ENCODE measurements around the gene PLCH1. TPM values are rescaled to one million over a fixed set of nuclear protein-coding genes. Genes with fewer than 3 reads are reported as not detected.

PLCH1 gene
- total and polyA plus RNA-seq, 10 of the 15 experiments (the other 5 are each of a cell fraction or from before 2014, with no cell fraction given), result 0.03 to 0.22 (median 0.04) TPM; not detected in 5

DNA sequence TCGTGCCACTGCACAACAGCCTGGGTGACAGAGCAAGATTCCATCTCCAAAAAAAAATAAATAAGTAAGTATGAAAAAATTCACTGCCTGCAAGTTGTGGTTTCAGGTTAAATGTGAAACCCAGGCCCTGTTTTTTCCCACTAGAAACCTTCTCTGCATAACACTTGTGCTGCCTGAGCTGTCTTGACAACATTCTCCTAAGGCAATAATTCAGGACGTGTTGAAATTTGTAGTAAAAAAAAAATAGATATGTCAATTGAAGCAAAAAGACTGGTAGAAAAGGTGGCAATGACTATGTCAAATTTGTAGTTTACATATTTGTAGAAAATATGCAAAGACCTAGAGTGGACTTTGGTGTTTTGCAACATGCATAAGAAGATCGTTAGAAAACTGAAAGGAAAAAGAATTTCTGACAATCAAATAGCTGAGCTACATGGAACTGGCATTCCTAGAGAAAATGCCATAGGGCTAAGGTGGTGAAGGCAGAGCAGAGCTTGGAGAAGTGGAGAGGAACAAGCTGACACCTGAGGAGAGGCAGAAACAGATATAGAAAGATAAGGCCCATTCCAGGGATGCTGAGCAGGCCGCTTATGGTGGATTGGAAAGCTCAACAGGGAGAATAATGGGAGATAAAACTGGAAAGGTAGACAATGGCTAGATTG lies 150.2 kb downstream of the PLCH1 start:
- CTCF ChIA-PET, result interaction anchor here (1.0 kb wide), 1 partner anchor 11 kb away, joined by 3 read pairs; no protein-coding TSS in a partner anchor
- no peaks in the 10 kb centered on the region for H4K20me1 ChIP-seq (ENCODE audit: control insufficient read depth, insufficient read depth)
- POLR2A ChIA-PET, result no interaction called here
- BruUV-seq (replicated peaks), result no TSS peak
- intact Hi-C loops (cut with micrococcal nuclease; ENCODE audit: unreplicated experiment), result no loop called here
- no peak overlapping the region for H3K9ac ChIP-seq (ENCODE audit: control insufficient read depth, insufficient read depth, low read length)
- H3K79me2 ChIP-seq (ENCODE audit: control insufficient read depth, insufficient read depth, low read length), result no peaks in the 10 kb centered on the region
- no peak overlapping the region for H2AFZ ChIP-seq (ENCODE audit: control insufficient read depth, low read depth, low read length)
- no peak overlapping the region for H3K4me3 ChIP-seq
- no peak overlapping the region for H3K4me2 ChIP-seq (ENCODE audit: control insufficient read depth, insufficient read depth)
- no peak overlapping the region for H3K27ac ChIP-seq (ENCODE audit: control insufficient read depth, insufficient read depth)
- SMC1A ChIA-PET (ENCODE audit: uncharacterized antibody, unreplicated experiment), result interaction anchor here (2.1 kb wide), 1 partner anchor 12 kb away, joined by 5 read pairs; no protein-coding TSS in a partner anchor
- H3K9me3 ChIP-seq (replicated peaks; ENCODE audit: control insufficient read depth, insufficient read depth, low read length), result no peaks in the 10 kb centered on the region
- H3K36me3 ChIP-seq (ENCODE audit: control insufficient read depth in 2 of 2, insufficient read depth in 2 of 2, low read length in 1 of 2), result no peaks in the 10 kb centered on the region
- no peak for TF ChIP-seq HDGF (IDR thresholded peaks at IDR 0.05)
- TF ChIP-seq JUNB (IDR thresholded peaks at IDR 0.05), result no peak
- no peak for TF ChIP-seq CUX1 (IDR thresholded peaks at IDR 0.05; ENCODE audit: insufficient replicate concordance, low read depth, low read length)
- no peak for TF ChIP-seq BRCA1 (IDR thresholded peaks at IDR 0.05; ENCODE audit: low read depth, low read length)
- TF ChIP-seq STAT3 (IDR thresholded peaks at IDR 0.05; ENCODE audit: low read depth, low read length), result no peak
- TF ChIP-seq DPF2 (IDR thresholded peaks at IDR 0.05), result no peak
- TF ChIP-seq PML (IDR thresholded peaks at IDR 0.05; ENCODE audit: low read length), result no peak
- TF ChIP-seq, protein P1, sequence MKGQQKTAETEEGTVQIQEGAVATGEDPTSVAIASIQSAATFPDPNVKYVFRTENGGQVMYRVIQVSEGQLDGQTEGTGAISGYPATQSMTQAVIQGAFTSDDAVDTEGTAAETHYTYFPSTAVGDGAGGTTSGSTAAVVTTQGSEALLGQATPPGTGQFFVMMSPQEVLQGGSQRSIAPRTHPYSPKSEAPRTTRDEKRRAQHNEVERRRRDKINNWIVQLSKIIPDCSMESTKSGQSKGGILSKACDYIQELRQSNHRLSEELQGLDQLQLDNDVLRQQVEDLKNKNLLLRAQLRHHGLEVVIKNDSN (IDR thresholded peaks at IDR 0.05; ENCODE audit: borderline replicate concordance, extremely low read length, insufficient read depth, low read depth, low read length), result no peak
- no peak for TF ChIP-seq STAT1 (conservative IDR thresholded peaks at IDR 0.05)
- TF ChIP-seq MAX (IDR thresholded peaks at IDR 0.05; ENCODE audit: low read depth, low read length), result no peak
- TF ChIP-seq NFYA (IDR thresholded peaks at IDR 0.05; ENCODE audit: borderline replicate concordance, low read depth, low read length), result no peak
- no peak for TF ChIP-seq SMARCA5 (IDR thresholded peaks at IDR 0.05)
- TF ChIP-seq KDM1A (IDR thresholded peaks at IDR 0.05; ENCODE audit: borderline replicate concordance), result no peak
- TF ChIP-seq POLR2A (IDR thresholded peaks at IDR 0.05; ENCODE audit: low read depth, low read length), result no peak
- no peak for TF ChIP-seq ZNF24 (IDR thresholded peaks at IDR 0.05)
- TF ChIP-seq NRF1 (conservative IDR thresholded peaks at IDR 0.05; ENCODE audit: low read depth, low read length), result no peak
- TF ChIP-seq IRF4 (IDR thresholded peaks at IDR 0.05; ENCODE audit: low read depth, low read length), result no peak
- TF ChIP-seq ZBED1 (IDR thresholded peaks at IDR 0.05; ENCODE audit: borderline replicate concordance), result no peak
- TF ChIP-seq EP300 (IDR thresholded peaks at IDR 0.05; ENCODE audit: borderline replicate concordance in 1 of 2, control insufficient read depth in 1 of 2, low read depth in 2 of 2, low read length in 2 of 2), result no peak
- TF ChIP-seq CBX5 (IDR thresholded peaks at IDR 0.05; ENCODE audit: low read depth), result no peak
- no peak for DNase-seq (ENCODE audit: low read depth, low spot score)
- in situ Hi-C loops (cut with MboI), result no loop called here
- 0% methylated on average over 4 of the region's 4 CpGs for WGBS (ENCODE audit: insufficient coverage, insufficient replicate concordance, low lambda C conversion rate, missing lambda C conversion rate)
- no peaks in the 10 kb centered on the region for H3K27me3 ChIP-seq (replicated peaks in 1 of 2; ENCODE audit: control insufficient read depth in 2 of 2, insufficient read depth in 2 of 2, low read length in 1 of 2)
- FAIRE-seq, result no peak
- no peak for ATAC-seq
- RAD21 ChIA-PET (ENCODE audit: unreplicated experiment), result no interaction called here
- H3K4me1 ChIP-seq (ENCODE audit: control insufficient read depth, insufficient read depth, low read length), result no peaks in the 10 kb centered on the region
